ENCODE results near the gene ARHGEF26.

DNA sequence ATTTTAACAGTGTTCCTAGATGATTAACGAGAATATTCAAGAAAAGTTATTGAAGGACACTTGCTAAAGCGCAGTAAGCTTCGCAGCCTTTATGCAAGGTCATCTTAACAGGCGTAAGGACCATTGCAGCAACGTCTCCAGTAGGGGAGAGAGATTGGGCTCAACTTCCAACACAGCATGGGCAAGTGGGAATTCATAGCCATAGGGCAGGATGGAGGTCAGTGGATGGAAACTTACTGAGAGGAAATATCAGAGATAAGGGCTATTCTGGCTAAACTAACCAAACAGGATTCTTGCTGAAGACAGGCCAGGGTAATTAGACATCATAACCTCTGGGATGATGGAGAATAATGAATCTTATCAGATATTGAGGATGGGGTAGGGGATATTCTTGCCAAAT, 120.3 kb downstream of the ARHGEF26 start:
- TF ChIP-seq GATA2 (IDR thresholded peaks at IDR 0.05; ENCODE audit: low read depth, low read length) (no peak), GATA3 (IDR thresholded peaks at IDR 0.05; ENCODE audit: low read depth, low read length) (no peak)

Measured in SH-SY5Y (cell line).